Measurements from ENCODE around the gene HRH1.

GRCh38 chr3:11186318-11186692 lies 32.0 kb downstream of the HRH1 start:
- TF ChIP-seq CTCF (IDR thresholded peaks at IDR 0.05) (no peak), POLR2A (IDR thresholded peaks at IDR 0.05) (no peak)

All from prostate gland (tissue), 2 donors.